Hematopoietic multipotent progenitor cell treated with erythropoietin and hydrocortisone succinate and interleukin-3 and kit ligand, for 15 days (in vitro differentiated cells): ENCODE data around the gene IGSF8.

Experiments
- DNase-seq: peaks from one replicate; pipeline ENCODE4 v3.0.0-alpha.2; 2015; ENCODE audit warnings: low spot score

The IGSF8 gene

GRCh38 chr1:160086456-160086892, 11.9 kb downstream of the IGSF8 start:
- DNase-seq: no peak

GRCh38 chr1:160085686-160086455, 12.5 kb downstream of the IGSF8 start:
- peak; percentile 74 for DNase-seq

GRCh38 chr1:160084771-160085321, 13.6 kb downstream of the IGSF8 start:
- no peak for DNase-seq

DNA sequence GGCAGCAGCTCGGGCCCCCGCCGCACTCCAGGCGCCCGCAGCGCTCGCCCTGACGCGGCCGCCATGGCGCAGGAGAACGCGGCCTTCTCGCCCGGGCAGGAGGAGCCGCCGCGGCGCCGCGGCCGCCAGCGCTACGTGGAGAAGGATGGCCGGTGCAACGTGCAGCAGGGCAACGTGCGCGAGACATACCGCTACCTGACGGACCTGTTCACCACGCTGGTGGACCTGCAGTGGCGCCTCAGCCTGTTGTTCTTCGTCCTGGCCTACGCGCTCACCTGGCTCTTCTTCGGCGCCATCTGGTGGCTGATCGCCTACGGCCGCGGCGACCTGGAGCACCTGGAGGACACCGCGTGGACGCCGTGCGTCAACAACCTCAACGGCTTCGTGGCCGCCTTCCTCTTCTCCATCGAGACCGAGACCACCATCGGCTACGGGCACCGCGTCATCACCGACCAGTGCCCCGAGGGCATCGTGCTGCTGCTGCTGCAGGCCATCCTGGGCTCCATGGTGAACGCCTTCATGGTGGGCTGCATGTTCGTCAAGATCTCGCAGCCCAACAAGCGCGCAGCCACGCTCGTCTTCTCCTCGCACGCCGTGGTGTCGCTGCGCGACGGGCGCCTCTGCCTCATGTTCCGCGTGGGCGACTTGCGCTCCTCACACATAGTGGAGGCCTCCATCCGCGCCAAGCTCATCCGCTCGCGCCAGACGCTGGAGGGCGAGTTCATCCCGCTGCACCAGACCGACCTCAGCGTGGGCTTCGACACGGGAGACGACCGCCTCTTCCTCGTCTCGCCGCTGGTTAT, 14.2 kb downstream of the IGSF8 start:
- DNase-seq: peak; percentile 58

GRCh38 chr1:160082926-160083325, 15.5 kb downstream of the IGSF8 start:
- no peak for DNase-seq

DNA sequence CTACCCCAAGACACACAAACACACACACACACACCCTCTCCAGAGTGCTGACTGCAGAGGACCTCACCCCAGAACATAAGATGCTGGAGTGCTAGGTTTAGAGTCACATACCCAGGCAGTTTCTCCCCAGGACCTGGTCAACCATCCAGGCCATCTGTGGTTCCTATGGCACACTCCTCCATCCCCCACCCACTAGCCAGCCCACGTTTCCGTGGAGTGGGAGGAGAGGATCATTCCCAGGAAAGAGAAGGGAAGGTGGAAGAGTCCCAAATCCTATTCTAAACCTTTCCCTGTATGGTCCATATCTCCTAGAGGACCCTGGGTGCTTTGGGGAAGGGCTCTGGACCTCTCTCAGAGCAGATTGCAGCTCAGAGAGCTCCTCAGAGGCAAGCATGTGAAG, 15.9 kb downstream of the IGSF8 start:
- no peak for DNase-seq

DNA sequence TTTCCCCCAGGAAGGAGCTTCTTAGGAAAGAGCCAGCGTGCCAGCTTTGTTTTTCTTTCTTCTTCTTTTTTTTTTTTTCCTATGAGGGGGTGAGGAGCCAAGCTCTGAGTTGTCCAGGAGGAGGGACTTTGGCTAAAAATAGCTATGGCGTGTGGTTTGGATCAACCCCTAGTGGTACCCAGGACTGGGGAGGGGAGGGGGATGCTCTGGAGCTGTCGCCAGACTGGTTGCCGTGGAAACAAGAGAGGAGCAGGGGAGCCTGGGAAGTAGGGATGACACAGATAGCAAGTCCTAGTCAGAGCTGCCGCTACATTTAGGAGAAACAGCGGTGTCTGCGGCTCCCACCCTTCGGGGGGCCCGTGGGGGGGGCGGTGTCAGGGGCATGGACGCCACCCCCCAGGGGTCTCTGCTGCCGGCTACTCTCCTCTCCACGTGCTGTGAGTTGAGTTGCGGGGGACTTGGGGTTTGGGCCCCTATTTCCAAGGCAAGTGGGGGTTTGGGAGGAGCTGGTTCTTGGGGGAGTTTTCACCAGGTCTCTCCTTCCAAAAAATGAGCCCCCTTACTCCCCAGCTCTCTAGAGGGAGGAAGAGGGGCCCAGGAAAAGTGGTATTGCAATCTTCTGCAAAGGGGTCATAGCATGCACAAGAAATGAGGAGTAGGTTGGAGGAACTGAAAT, 17.0 kb downstream of the IGSF8 start, which contains the start of gene KCNJ9:
Gene KCNJ9, plus strand, starts transcription at position 278 of the 676 bp plus-strand sequence. CDS start 2,493 bp downstream, outside the sequence.
- no peak for DNase-seq

GRCh38 chr1:160080381-160081100, 17.9 kb downstream of the IGSF8 start:
- no peak for DNase-seq

DNA sequence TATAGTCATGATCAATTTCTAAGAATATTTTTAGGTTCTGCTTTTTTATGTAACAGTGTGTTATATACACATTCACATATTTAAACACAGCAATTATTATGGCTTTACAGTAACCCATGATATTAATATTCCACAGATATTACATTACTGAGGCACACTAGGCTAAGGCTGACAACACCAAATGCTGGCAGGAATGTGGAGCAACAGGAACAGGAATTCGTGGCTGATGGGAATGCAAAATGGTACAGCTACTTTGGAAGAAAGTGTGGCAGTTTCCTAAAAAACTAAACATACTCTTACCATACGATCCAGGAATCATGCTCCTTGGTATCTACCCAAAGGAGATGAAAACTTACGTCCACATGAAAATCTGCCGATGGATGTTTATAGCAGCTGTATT, 19.0 kb downstream of the IGSF8 start:
- no peak for DNase-seq

DNA sequence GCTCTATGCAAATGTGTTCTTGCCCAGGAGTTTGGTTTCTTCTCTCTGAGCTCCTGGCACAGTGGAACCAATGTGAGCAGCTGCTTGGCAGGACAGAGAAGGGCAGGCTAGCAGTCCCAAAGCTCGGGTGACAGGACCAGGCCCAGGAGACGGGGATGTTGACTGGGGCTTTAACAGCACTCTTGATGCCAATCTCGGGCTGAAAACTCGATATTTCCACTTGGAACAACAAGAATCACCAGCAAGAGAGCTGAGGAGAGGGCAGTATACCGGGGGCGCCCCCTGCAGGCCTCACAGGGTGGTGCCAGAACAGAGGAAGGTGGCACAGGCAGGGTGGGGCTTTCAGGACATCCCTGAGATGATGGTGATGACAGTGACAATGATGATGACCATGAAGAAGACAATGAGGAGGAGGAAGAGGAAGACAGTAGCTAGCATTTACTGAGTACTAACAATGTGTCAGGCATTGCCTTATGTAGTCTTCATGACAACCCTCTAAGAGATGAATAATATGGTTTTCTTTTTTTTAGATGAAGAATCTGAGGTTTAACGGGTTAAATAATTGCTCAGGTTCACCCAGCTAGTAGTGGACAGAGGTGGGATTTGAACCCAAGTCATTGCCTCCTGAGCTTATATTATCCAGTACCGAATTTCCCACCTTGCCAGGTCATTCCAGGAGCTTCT, 19.8 kb downstream of the IGSF8 start:
- peak; percentile 60 for DNase-seq

- DNase-seq: no peak
Measured at GRCh38 chr1:160077486-160077885, 20.9 kb downstream of the IGSF8 start.

DNA sequence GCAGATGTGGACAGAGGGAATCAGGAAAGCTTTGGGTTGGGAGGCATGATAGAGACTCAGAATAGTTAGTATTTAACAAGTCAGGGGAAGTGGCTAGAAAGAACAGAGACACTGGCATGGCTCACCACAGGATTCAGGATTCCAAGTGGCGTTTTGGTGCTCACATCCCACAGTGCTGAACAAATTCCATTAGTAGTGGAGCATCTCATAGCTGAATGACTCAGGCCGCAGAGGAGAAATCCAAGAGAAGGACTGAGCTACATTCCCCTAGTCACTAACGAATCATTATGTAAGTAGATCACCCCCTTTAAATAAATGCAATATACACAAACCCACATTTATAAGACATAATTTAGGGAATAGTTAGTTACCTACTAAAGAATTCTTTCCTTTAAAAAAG, 22.1 kb downstream of the IGSF8 start:
- no peak for DNase-seq

DNA sequence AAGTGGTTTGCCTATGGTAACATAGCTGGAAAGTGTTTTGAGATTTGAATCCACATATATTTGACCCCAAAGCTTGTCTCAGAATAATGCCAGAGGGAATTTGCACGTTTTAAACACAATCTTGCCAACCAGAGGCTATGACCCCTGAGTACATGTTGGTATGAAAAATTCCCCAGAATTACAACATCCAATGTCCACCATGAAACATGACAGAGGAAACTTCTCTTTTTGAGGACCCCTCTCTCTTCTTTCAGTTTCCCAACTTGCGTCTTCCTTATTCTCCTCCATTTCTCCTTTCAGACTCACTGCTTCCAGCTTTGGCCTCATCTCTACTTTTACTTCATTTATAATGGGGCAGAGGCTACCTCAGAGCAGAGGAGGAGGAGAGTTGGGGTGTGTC, 22.6 kb downstream of the IGSF8 start:
- no peak for DNase-seq

- no peak for DNase-seq
Measured at GRCh38 chr1:160074865-160075264, 23.6 kb downstream of the IGSF8 start.

DNA sequence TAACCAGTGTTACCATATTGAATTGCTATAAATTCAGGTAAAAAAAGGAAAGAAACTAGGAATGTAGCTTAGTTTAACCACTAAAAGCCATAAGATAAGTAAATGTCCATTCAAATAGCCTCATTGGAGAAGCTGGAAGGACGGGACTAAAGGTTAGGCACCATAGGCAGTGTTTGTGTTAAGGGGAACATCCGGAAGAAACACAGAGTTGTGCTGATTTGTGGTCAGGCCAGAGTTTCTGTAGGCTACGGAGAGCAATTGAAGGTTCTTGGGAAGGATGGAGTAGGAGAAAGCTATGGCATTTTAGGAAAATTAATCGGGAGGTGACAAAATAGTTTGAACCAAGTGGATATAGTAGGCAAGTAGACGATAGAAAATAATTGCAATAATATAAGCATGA, 27.1 kb downstream of the IGSF8 start:
- DNase-seq: no peak

GRCh38 chr1:160070243-160071163, 27.9 kb downstream of the IGSF8 start:
- no peak for DNase-seq

DNA sequence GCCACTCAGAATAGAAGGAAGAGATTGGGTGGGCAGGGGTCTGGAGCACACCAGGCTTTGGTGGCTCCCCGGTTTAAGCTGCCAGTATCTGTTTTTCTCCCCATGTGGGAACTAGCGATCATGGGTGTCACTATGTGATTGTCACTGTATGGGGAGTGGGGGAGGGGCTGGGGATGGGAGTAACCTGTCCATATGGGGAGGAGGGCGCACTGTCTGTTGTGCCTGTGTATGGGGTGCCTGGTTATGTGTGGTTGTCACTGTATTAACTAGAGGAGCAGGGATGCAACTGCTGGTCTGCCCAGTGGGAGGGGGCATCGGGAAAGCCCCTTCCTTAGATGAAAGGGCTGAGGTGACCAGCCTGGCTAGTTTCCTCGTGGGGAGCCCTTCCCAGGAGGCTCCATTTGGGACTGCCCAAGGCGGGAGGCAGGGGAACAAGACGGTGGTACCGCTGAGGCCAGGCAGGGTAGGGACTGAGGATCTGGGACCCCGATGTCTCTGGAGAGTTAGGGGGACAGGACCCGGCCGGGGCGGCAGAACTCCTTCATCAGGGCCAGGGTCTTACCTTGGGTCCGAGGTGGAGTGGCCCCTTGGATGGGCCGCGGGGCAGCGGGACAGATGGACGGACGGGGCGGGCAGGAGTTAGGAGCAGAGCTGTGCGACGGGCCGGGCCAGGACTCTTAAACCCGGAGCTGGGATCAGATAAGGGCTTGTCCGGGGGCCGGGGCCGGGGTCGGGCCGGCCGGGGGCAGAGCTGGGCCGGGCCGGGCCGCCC, 28.8 kb downstream of the IGSF8 start, which contains the start of gene KCNJ10:
Gene KCNJ10, minus strand, starts transcription at position 701 of the 772 bp plus-strand sequence. CDS start 27,628 bp downstream, outside the sequence.
- DNase-seq: no peak

GRCh38 chr1:160068225-160068624, 30.2 kb downstream of the IGSF8 start:
- no peak for DNase-seq
